Small intestine (tissue), 7 donors: ENCODE measurements around the gene SSC4D. TPM values are rescaled to one million over a fixed set of nuclear protein-coding genes. Genes with fewer than 3 reads are reported as not detected.
A peak's percentile ranks its signal among the peaks of the same experiment; 100 is the strongest.
"Not testable (repeated sequence)": the region's sequence is repeated elsewhere in the genome, so short reads cannot be mapped to it uniquely, and the experiment has no call there.

Source experiments
- DNase-seq, 2 donors: peaks; one replicate each; pipeline versions ENCODE4 v3.0.0 to v3.0.0-alpha.2; 2013
- FAIRE-seq: peaks from 2 replicates; lab custom pipeline; 2012; peaks lifted over from hg19 to GRCh38; lab: Jason Lieb, UNC
- H3K27ac ChIP-seq, 3 donors: one replicate each; pipeline ENCODE4 v1.5.1; 2013; ENCODE audit warnings: low read length in 2 of 3, mild to moderate bottlenecking in 2 of 3, control low read depth in 1 of 3, inconsistent platforms in 1 of 3, low read depth in 1 of 3, moderate library complexity in 1 of 3
- H3K27me3 ChIP-seq, 3 donors: one replicate each; pipeline ENCODE4 v1.6.1; 2013; ENCODE audit warnings: low read length in 3 of 3, inconsistent platforms in 1 of 3; ENCODE audit not compliant: control insufficient read depth in 3 of 3, insufficient read depth in 3 of 3
- H3K36me3 ChIP-seq, 3 donors: one replicate each; pipeline ENCODE4 v1.6.1; 2013; ENCODE audit warnings: low read length in 3 of 3, inconsistent platforms in 1 of 3, low read depth in 1 of 3, mild to moderate bottlenecking in 1 of 3, moderate library complexity in 1 of 3; ENCODE audit not compliant: control insufficient read depth in 3 of 3, insufficient read depth in 2 of 3
- H3K4me1 ChIP-seq, 3 donors: one replicate each; pipeline ENCODE4 v1.6.1; 2013; ENCODE audit warnings: low read length in 2 of 3, inconsistent platforms in 1 of 3, low read depth in 1 of 3, mild to moderate bottlenecking in 1 of 3, moderate library complexity in 1 of 3; ENCODE audit not compliant: control insufficient read depth in 3 of 3, insufficient read depth in 2 of 3
- H3K4me3 ChIP-seq, 3 donors: one replicate each; pipeline ENCODE4 v1.5.1; 2013; ENCODE audit warnings: low read length in 3 of 3, control low read depth in 1 of 3, inconsistent platforms in 1 of 3, low read depth in 1 of 3, mild to moderate bottlenecking in 1 of 3, moderate library complexity in 1 of 3
- H3K9me3 ChIP-seq, 2 donors: one replicate each; pipeline ENCODE4 v1.6.1; 2013; ENCODE audit warnings: low read depth in 1 of 2, low read length in 1 of 2; ENCODE audit not compliant: control insufficient read depth in 2 of 2, insufficient read depth in 1 of 2
- WGBS, 3 donors: extraction: QIAGEN DNeasy Blood & Tissue Kit; methylation state at CpG; one replicate each; pipeline ENCODE4 v1.1.7; 2013; 5-methylcytosine and 5-hydroxymethylcytosine counted together
- polyA plus RNA-seq, 4 donors: library from polyadenylated mRNA; stranded (reverse) in 3 of 4; unstranded in 1 of 4; fragments of 200-250 nt in 3 of 4; fragments of 120-200 nt in 1 of 4; gene quantifications; one replicate each; pipeline versions ENCODE4 v1.2.1 to v1.2.3, GENCODE V29; 2013
- donor health status: healthy with polysubstance abuse.
- donor health status: control.
- donor health status: control.
- donor health status: Bipolar disorder and iron deficiency.
- donor health status: healthy.

The SSC4D gene
- polyA plus RNA-seq, 4 donors, result 0.58 to 0.72 TPM; not detected in 2

GRCh38 chr7:76439120-76439888 lies 29.8 kb upstream of the SSC4D start:
- H3K4me3 ChIP-seq, DNase-seq, H3K27ac ChIP-seq, H3K36me3 ChIP-seq, H3K9me3 ChIP-seq, FAIRE-seq, H3K4me1 ChIP-seq, H3K27me3 ChIP-seq: not testable (repeated sequence)
- 80 to 88% (median 85%) methylated on average over 3 to 4 of the region's 7 CpGs for WGBS, 3 donors

GRCh38 chr7:76437873-76438272 lies 28.4 kb upstream of the SSC4D start:
- H3K4me1 ChIP-seq, H3K4me3 ChIP-seq, H3K9me3 ChIP-seq, H3K27me3 ChIP-seq, H3K36me3 ChIP-seq, H3K27ac ChIP-seq, FAIRE-seq: not testable (repeated sequence)
- peak; percentile 72 to 77 for DNase-seq
- WGBS, 3 donors, result 0 to 6% (median 0%) methylated on average over 1 to 2 of the region's 2 CpGs

GRCh38 chr7:76430836-76431235 lies 21.3 kb upstream of the SSC4D start:
- Histone ChIP-seq H3K4me3 (no peak overlapping the region), H3K27ac (no peak overlapping the region), H3K36me3 (peaks cover 0 to 7% (median 0%) of the 10 kb centered on the region in 3 donors), H3K27me3 (no peaks in the 10 kb centered on the region), H3K4me1 (peaks cover 0 to 10% (median 0%) of the 10 kb centered on the region in 3 donors), H3K9me3 (no peaks in the 10 kb centered on the region)
- FAIRE-seq, result no peak
- 89 to 100% (median 97%) methylated on average over 3 of the region's 3 CpGs for WGBS, 3 donors
- DNase-seq, result no peak

- FAIRE-seq (no peak), DNase-seq (no peak)
- H3K27me3 ChIP-seq, result no peaks in the 10 kb centered on the region
- 92 to 94% (median 93%) methylated on average over 9 of the region's 9 CpGs for WGBS, 3 donors
- H3K36me3 ChIP-seq, result peaks cover 0 to 7% (median 0%) of the 10 kb centered on the region in 3 donors
- H3K27ac ChIP-seq, result no peak overlapping the region
- H3K4me3 ChIP-seq, result no peak overlapping the region
- peaks cover 0 to 10% (median 0%) of the 10 kb centered on the region in 3 donors for H3K4me1 ChIP-seq
- no peaks in the 10 kb centered on the region for H3K9me3 ChIP-seq
Measured at GRCh38 chr7:76430211-76430610, 20.7 kb upstream of the SSC4D start.

- no peak overlapping the region for H3K4me3 ChIP-seq
- no peaks in the 10 kb centered on the region for H3K27me3 ChIP-seq
- no peak overlapping the region for H3K27ac ChIP-seq
- H3K36me3 ChIP-seq, result peaks cover 0 to 7% (median 0%) of the 10 kb centered on the region in 3 donors
- FAIRE-seq, result no peak
- no peaks in the 10 kb centered on the region for H3K9me3 ChIP-seq
- 79 to 85% (median 82%) methylated on average over 18 of the region's 18 CpGs for WGBS, 3 donors
- H3K4me1 ChIP-seq, result peaks cover 0 to 10% (median 0%) of the 10 kb centered on the region in 3 donors
- DNase-seq, result peak in 1 of 2 donors; percentile 32
Measured at GRCh38 chr7:76428868-76429805, 19.6 kb upstream of the SSC4D start.

- Histone ChIP-seq H3K4me1 (peaks cover 0 to 16% (median 0%) of the 10 kb centered on the region in 3 donors), H3K36me3 (peaks cover 0 to 7% (median 0%) of the 10 kb centered on the region in 3 donors), H3K9me3 (no peaks in the 10 kb centered on the region), H3K27me3 (no peaks in the 10 kb centered on the region), H3K27ac (no peak overlapping the region), H3K4me3 (no peak overlapping the region)
- FAIRE-seq (no peak), DNase-seq (no peak)
- WGBS, 3 donors, result 92 to 93% (median 93%) methylated on average over 13 of the region's 13 CpGs
Measured at GRCh38 chr7:76428149-76428823, 18.8 kb upstream of the SSC4D start.

GRCh38 chr7:76427635-76428034 lies 18.1 kb upstream of the SSC4D start:
- DNase-seq, result peak in 1 of 2 donors; percentile 48
- WGBS, 3 donors, result 73 to 79% (median 74%) methylated on average over 5 of the region's 5 CpGs

GRCh38 chr7:76426246-76426645 lies 16.7 kb upstream of the SSC4D start:
- Histone ChIP-seq H3K27ac (no peak overlapping the region), H3K36me3 (peaks cover 0 to 4% (median 0%) of the 10 kb centered on the region in 3 donors), H3K4me3 (no peak overlapping the region), H3K9me3 (no peaks in the 10 kb centered on the region), H3K27me3 (no peaks in the 10 kb centered on the region), H3K4me1 (peaks cover 0 to 19% (median 0%) of the 10 kb centered on the region in 3 donors)
- no peak for DNase-seq
- no peak for FAIRE-seq
- 89 to 94% (median 91%) methylated on average over 4 of the region's 4 CpGs for WGBS, 3 donors

More at GRCh38 chr7:76427635-76428034, 18.1 kb upstream of the SSC4D start:
- Histone ChIP-seq H3K36me3 (peaks cover 0 to 7% (median 0%) of the 10 kb centered on the region in 3 donors), H3K4me3 (no peak overlapping the region), H3K4me1 (peaks cover 0 to 19% (median 0%) of the 10 kb centered on the region in 3 donors), H3K27ac (no peak overlapping the region), H3K27me3 (no peaks in the 10 kb centered on the region), H3K9me3 (no peaks in the 10 kb centered on the region)
- no peak for FAIRE-seq
